Stimulated activated CD8-positive, alpha-beta memory T cell treated with anti-CD3 and anti-CD28 coated beads, Interleukin-15, amount 100 ng/mL, for 4 hours (primary cell): ENCODE measurements around the gene ADRM1.

Experiments
- DNase-seq, 2 donors: peaks; one replicate each; pipeline ENCODE4 v3.0.0-alpha.2; 2020; ENCODE audit warnings: low read depth in 2 of 2

Gene ADRM1

DNA sequence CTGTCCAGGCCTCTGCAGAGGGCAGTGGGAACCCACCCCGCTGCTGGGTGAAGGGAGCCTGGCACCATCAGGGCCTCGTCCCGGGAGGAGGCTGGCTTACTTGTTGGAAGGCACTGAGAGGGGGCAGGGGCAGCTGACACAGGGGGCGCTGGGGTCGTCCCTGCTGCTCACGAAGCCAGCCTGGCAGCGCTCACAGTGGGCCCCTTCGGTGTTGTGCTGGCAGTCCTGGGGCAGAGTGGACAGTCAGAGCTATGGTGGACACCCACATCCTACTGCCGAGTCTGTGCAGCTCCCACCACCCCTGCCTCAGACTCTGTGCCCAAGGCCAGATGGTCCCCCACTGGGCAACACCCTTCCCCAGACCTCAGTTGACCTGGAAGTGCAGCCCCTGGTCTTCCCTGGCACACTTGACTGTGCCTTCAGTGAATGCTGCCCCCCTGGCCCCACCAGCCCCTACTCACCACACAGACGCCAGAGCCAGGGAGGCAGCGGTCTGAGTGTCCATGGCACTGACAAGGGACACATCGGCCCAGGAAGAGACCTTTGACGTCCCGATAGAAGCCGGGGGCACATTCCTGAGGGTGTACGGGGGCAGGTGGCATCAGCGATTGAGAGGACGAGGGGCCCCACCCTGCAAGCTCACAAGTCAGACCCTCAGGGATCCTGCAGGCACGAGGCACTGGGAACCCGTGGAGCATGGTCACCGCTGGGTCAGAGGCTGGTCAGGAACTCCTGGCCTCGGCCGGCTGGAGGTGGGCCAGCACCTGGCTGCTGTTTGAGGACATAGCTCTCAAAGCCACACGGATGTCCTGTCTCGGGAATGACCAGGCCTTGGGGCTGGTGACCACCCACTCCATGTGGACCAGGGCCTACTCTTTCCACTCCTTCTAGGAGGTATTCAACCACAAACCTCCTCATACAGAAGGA lies 21.4 kb downstream of the ADRM1 start:
- DNase-seq, result no peak

DNA sequence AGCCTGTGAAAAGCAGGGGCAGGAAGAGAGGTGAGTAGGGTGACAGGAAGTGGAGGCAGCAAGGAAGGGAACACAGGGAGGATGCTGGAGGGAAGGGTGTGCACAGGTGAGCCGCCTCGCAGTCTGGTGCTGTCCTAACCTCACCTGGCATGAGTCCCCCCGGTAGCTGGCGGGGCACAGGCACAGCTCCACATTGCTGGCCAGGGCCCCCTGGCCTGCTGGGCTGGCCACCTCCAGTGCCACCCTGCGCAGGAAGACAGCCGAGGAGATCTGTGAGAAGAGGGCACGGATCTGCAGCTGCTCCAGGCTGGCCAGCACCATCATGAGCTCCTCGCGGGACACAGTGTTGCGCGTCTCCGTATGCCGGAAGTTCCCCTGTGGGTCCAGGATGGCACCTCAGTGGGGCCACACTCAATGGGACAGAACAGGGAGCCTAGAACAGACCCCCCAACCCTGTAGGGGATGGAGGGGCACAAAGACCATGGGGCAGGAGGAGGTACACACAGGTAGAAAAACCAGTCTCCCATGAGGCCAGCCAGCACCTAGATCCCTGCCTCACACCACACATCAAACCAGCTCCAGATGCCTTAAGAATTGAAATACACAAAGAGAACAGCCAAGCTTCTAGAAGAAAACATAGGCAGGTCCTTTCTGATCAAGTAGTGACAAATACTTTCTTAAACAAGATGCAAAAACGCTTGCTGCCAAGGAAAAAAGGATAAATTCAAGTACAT lies 22.5 kb downstream of the ADRM1 start:
- DNase-seq, result no peak

DNA sequence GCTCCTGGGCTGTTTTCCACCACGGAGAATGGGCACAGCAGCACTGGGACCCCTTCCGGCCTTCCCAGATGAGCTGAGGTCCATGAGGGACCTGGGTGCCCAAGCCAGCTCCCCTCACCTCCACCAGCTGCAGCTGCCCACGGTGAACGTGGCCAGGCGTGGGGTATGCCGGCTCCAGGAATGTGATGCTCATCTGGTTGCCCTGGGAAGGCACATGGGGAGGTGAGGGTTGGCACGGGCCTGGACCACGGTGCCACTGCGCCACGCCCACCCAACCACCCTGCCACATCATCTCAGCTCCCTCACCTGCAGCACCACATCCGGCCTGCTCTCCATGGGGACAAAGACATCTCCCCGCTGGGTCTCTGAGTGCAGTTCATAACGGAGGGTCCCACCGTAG lies 23.8 kb downstream of the ADRM1 start:
- DNase-seq, result no peak

DNA sequence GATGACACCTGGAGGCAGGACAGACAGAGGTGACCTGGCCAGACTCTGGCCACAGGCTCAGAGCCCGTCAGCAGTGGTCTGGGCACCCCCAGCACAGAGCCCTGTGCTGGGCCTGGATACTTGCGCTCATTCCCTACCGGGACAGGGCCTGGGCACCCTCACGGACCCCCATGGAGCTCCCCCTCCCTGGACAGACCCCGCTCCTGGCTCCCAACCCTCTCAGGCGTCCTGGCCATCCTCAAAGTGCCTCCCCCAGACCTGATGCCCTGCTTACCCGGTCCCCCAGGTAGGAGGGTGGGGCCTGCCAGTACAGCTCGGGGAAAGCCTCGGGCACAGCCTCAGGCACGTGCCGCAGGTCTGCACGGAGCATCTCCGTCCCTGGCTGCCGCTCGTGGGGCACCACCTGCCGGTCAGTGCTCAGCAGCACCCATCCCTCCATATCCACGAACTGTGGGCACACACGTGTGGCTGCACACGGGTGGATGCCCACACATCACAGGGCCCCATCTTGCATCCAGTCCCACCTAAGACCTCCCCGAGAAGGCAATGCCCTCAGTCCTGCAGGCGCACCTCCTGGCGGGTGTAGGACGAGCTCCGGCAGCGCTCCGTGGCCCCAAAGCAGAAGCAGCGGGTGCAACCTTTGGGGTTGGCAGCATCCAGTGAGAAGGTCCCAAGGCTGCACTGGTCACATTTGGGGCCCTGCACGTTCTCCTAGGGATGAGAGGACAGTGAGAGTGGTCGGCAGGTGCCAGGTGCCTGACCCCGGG lies 24.3 kb downstream of the ADRM1 start:
- no peak for DNase-seq

DNA sequence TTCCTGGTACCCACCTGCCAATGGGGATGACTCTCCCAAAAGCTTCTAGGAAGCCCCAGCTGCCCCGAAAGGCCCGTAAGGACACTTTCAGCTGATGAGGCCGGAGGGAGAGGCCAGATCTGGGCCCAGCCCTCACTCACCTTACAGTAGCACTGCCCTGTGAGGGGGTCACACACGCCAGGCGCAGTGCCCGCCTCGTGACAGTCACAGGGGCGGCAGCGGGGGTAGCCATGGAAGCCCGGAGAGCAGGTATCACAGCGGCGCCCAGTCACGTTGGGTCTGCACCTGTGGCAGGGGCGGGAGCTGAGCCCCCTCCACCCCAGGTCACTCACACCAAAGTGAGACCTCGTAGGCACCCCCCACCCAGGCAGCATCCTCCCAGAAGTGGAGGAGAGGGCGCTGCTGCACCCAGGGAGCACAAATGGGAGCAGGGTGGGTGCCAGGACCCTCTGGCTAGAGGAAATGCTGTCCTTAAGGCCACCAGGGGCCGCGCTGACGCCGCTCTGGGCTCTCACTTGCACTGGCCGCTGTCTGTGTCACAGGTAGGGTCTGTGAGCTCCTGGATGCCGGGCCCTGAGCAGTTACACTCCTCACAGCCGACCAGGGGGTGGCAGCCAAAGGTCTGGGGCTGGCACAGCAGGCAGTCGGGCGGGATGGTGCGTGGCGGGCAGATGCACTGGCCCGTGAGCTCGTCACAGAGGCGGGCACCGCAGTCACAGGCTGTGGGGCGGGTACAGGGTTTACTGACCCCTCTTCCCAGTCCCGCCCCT lies 25.1 kb downstream of the ADRM1 start:
- DNase-seq, result no peak

DNA sequence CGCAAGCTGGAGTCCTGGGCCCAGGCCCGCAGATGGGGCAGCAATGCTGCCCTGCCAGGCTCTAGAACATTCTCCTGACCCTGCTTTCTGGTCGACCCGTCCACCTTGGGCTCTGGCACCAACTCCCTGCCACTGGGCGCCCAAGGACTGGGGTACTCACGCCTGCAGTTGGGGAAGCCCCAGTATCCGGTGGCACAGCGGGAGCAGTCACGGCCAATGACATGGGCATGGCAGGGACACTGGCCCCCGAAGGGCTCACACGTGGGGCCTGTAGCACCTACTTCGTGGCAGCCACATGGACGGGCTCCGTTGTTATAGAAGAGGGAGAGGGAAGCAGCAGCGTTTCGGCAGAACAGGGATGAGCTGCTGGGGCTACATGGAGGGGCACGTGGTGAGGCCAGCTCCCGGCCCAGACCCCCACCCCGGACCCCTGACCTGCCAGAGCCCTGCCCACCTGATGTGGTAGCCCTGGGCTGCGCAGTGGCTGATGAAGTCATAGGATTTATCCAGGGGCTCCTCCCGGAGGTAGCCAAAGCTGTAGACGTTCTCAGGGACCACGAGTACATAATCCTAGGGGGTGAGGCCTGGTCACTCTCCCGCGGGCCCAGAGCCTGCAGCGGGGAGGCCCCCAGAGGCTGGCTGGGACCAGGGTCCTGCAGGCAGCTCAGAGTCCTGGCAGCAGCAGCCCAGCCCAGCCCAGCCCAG lies 26.0 kb downstream of the ADRM1 start:
- no peak for DNase-seq

DNA sequence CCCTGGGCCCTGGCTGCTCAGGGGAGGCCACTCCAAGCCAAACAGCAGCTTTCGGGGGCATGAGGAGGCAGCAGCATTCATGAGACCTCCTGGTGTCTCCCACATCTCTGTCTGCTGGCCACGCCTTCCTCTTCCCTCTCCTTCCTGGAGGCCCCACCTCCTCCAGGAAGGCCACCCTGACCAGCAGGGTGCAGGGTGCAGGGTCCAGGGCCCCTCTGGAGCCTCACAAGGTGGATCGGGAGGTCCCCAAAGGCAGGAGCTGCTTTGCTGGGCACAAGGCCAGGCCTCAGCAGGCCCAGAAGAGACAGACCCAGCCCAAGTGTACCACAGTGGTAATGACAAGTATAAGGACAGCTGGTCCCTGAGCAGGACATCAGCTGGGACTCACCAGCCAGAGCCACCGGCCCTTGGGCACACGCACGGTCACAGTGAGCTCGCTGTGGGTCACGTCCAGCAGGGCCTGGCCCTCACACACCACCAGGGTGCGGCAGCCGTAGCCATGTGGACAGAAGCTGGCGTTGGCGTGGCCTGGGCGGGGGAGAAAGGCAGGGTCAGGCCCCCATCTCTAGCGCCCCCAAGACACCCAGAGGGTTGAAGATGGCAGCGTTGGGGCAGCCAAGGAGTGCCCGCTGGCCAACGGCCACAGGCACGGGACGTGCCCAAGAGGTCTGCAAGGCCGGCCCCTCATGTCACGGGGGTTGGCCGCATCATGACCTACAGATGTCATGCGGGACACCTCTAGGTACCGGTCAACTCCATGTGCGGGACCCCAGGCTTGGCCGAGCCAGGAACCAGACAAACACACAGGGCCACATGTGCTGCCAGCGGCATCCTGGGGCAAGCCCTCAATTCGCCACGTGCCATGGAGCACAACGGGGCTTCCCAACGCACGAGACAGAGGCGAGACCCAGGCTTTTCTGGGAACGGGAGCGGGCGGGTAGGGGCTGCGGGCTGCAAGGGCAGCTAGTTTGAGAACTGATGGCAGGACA lies 26.9 kb downstream of the ADRM1 start:
- no peak for DNase-seq

DNA sequence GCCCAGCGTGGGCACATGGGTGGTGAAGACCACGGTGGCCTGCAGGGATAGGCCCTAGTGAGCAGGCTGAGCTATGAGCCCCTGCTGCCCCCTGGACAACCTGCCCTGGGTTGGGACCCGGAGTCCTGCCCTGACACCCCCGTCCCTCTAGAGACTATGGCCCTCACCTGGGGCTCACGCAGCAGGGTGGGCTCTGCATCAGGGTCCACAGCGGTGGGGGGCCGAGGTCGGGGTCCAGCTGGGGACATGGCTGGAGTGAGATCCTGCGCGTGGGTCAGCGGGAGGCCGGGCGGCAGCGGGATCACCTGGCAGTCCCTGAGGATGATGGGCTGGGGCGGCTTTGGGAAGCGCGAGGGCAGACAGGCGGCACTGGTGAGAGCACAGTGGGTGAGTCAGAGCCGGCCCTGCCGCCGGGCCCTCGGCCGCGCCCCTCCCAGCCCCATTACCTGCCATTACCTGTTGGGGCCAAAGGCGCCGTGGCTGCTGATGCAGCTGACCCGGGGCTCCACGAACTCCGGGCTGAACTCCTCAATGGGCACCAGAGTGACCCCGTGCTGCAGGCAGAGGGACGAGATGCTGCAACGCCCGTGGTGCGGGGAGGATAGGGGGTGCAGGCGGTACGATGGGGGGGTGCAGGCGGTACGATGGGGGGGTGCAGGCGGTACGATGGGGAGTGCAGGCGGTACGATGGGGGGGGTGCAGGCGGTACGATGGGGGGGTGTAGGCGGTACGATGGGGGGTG lies 27.9 kb downstream of the ADRM1 start:
- DNase-seq, result no peak

DNA sequence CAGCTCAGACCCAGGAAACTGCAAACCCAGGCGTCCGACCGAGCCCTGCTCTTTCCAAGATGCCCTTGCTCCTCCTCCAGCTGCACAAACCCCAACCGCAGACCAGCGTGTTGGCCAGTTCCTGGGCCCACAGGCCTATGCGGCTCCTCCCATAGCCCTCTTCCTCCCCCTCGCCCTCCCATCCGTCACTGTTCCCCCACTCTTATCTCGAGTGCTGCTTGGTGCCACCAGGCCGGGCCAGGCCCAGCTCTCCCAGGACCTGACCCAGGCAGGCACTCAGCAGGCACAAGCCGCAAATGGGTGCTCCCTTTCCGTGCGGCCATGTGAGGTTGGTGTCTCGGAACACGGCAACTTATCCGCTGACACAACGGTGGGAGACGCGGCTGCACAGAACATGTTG lies 28.6 kb downstream of the ADRM1 start:
- DNase-seq, result no peak

DNA sequence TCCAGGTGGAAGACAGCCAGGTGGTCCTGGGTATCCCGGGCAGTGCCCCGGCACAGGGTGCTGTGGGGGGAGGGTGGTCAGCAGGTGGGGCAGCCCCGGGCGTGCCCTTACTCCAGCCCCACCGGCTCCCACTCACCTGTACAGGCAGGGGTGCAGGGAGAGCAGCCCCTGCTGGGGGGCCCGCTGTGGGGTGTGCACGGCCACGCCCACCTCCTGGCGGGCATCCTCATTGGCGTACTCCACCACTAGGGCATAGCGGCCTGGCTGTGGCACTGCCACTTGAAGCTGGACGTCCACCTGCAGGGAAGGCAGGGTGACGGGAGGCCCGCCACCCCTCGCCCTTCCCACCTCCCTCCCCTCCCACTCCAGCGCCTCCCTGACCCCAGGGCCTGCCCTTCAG lies 29.6 kb downstream of the ADRM1 start:
- no peak for DNase-seq

DNA sequence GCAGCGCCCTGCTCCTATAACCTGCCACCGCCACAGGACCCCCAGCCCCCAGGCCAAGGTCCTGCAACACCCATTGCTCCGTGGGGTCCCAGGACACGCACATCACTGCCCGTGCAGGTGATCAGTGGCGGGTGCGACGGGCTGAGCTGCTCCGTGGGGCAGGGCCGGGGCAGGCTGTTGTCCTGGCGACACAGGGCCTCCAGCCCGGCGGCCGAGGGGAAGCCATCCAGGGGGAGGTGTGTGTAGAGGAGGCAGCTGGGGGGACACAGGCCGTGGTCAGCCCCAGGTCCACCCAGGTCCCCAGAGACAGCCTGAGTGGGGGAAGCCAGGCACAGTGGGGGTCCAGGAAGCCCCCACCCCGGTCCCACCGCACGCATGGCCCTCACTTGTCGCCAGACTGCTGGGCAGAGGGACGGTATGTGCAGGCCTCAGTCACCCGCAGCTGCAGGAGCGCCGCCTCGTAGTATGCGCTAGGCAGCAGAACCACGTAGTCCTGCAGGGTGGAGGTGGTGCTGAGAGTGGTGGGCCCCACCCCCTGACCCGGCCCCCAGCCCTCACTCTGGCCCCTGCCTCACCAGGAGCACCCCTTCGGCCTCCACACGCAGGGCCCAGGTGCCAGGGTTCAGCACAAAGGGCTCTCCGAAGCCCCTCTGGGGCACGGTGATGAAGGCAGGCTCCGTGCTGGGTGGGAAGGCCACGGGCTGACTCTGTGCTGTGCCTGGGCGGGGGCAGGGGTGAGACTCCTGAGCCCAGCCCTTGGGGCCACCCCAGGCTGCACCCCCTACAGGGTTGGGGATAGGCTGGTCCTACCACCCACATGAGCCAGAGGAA lies 30.4 kb downstream of the ADRM1 start:
- DNase-seq, result no peak

DNA sequence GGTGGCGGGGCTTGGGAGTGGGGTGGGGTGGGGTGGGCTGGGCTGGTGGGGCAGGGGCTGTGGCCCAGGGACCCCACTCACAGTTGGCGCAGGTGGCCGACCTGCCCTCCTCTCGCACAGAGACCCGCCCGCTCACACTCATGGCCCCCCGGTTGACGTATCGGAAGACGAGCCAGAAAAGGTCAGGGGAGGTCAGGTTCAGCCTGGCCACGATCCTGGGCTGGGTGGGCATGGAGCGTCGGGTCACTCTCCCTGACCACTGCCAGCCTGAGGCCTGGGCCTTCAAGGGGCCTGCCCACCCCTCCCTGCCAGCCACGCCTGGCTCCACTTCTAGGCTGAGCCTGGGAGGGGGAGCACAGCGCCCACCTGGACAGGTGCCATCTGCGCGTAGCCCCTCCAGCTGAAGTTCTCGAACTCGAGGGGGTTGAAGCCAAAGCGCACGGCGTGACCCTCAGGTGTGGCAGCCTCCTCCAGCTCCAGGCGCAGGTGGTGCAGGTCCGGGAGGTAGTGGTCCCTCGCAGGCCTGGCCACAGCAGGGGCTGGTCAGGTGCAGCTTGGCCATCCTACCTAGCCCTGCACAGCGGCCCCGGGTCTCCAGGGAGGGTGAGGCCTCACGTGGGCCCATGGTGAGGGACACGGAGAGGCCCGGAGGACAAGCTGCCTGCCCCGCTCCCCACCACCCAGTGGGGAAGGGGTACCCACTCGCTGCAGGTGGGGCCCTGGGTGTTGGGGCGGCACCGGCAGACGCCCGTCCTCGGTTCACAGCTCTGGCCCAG lies 31.2 kb downstream of the ADRM1 start:
- DNase-seq, result no peak

DNA sequence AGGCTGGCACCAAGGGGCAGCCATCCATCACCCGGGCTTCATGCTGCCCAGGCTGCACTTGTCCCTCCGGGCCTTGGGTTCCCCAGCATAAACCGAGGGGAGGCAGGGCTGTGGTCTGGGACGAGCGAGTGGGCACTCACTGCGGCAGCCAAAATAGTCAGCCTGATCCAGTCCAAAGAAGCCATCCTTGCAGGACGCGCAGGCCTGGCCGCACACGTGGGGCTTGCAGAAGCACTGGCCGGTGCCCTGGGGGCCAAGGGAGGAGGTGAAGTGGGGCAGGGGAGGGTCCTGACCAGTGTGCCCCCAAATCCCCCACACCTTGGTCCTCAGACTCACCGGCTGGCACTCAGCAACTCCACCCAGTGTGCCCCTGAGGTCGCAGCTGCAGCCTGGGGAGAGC lies 32.1 kb downstream of the ADRM1 start:
- no peak for DNase-seq

DNA sequence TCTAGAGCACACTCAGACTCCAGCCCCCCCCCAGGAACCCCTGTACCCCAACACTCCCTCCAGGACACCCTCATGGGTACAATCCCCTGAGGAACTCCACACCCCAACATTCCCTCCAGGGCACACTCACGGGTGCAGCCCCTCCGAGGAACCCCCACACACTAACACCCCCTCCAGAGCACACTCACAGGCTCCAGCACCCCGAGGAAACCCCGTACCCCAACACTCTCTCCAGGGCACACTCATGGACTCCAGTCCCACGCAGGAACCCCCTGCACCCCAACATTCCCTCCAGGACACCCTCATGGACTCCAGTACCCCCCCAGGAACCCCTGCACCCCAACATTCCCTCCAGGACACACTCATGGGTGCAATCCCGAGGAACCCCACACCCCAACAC lies 32.7 kb downstream of the ADRM1 start:
- no peak for DNase-seq

DNA sequence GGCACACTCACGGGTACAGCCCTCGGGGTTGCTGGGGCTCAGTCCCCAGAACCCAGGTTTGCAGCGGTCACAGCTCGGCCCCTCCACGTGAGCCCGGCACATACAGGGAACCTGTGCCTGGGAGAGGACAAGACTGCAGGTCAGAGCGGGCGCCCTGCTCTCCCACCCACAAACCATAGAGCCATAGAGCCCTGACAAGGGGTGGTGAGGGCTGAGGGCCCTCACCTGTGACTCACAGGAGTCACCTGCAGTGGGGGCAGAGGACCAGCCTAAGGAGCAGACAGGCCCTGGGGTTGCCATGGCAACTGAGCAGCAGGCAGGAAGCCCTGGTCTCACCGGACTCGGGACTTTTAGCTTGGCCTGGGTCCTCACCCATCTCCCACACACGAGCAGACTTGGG lies 33.5 kb downstream of the ADRM1 start:
- DNase-seq, result no peak

DNA sequence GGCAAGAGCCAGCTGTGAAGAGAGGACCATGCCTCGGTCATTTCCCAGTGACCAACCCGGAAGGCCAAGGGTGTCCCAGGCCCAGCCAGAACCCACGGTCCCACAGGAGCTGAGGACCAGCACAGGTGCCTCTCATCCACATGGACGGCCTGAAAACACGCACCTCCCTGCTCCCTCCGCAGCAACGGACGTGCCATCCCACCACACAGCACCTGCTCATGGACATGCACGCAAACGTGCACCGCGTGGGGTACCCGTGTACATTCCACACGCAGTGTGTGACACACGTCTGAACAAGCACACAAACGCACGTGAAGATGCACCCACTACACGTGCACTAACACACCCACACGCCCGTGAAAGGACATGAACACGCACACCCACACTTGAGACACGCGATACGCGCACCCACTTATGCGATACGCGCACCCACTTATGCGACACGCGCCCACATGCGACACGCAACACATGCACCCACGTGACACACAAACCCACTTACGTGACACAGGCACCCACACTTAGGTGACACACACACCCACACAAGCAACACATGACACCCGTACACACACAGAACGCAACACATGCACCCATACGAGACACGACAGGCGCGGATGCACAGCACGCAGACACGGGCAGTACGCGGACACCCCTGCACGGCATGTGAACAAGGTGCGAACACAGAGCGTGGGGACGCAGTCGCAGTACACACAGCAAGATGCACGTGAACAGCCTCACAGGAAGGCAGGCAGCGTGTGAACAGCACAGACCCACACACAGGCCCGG lies 34.2 kb downstream of the ADRM1 start:
- DNase-seq, result no peak
